H1 (cell line): ENCODE results near the gene RPS3. TPM values are rescaled to one million over a fixed set of nuclear protein-coding genes. Genes with fewer than 3 reads are reported as not detected.

Source experiments
- CTCF ChIA-PET: fragments of 300-600 bp; sonication (Branson Sonifier 250); formaldehyde crosslinking; loops from one replicate; lab custom pipeline; 2021; ENCODE audit not compliant: partially characterized antibody; lab: Charles Lee
- POLR2A ChIA-PET: fragments of 300-600 bp; sonication (Branson Sonifier 250); formaldehyde crosslinking; loops from one replicate; lab custom pipeline; 2021; ENCODE audit warnings: inconsistent platforms; ENCODE audit not compliant: partially characterized antibody; lab: Charles Lee
- DNase-seq, 2 experiments: peaks; one replicate each; pipeline versions ENCODE4 v3.0.0 to v3.0.0-alpha.2; 2010 to 2022; ENCODE audit warnings: low spot score in 2 of 2, low read depth in 1 of 2, mixed read lengths in 1 of 2
- FAIRE-seq: peaks from 2 replicates; lab custom pipeline; 2011; peaks lifted over from hg19 to GRCh38; lab: Jason Lieb, UNC
- H2AFZ ChIP-seq: 2 replicates; pipeline ENCODE4 v1.8.1; 2012; ENCODE audit warnings: low read length, inconsistent platforms
- H2AK5ac ChIP-seq: 2 replicates; pipeline ENCODE4 v1.6.1; 2013; ENCODE audit warnings: low read depth, low read length
- H2BK120ac ChIP-seq: replicated peaks from 2 replicates; pipeline ENCODE3; 2013; ENCODE audit warnings: low read depth, low read length, inconsistent platforms
- H2BK12ac ChIP-seq: 2 replicates; pipeline ENCODE4 v1.6.1; 2013; ENCODE audit warnings: low read depth, low read length
- H2BK15ac ChIP-seq: 2 replicates; pipeline ENCODE4 v1.6.1; 2013; ENCODE audit warnings: low read length
- H2BK20ac ChIP-seq: 2 replicates; pipeline ENCODE4 v1.6.1; 2013; ENCODE audit warnings: low read length
- H2BK5ac ChIP-seq: 2 replicates; pipeline ENCODE4 v1.6.1; 2013; ENCODE audit warnings: low read depth, low read length
- H3K14ac ChIP-seq: 2 replicates; pipeline ENCODE4 v1.6.1; 2013; ENCODE audit warnings: inconsistent platforms; ENCODE audit not compliant: insufficient read length
- H3K18ac ChIP-seq: 2 replicates; pipeline ENCODE4 v1.6.1; 2013; ENCODE audit warnings: low read length; ENCODE audit errors: extremely low read depth
- H3K23ac ChIP-seq: 2 replicates; pipeline ENCODE4 v1.6.1; 2013; ENCODE audit warnings: inconsistent platforms; ENCODE audit not compliant: insufficient read length
- H3K23me2 ChIP-seq: 2 replicates; pipeline ENCODE4 v1.6.1; 2013; ENCODE audit warnings: low read depth, low read length
- H3K27ac ChIP-seq: 2 replicates; pipeline ENCODE4 v1.6.1; 2011; ENCODE audit warnings: low read depth, low read length, inconsistent platforms
- H3K27me3 ChIP-seq, 4 experiments: replicated peaks in 1 of 4; 1 replicate in 1 of 4; 2 replicates in 3 of 4; pipeline versions ENCODE4 v1.6.1 to v1.8.1; 2011 to 2013; ENCODE audit warnings: low read length in 3 of 4, mild to moderate bottlenecking in 3 of 4, inconsistent platforms in 2 of 4, mixed read lengths in 2 of 4, moderate library complexity in 1 of 4; ENCODE audit not compliant: control insufficient read depth in 3 of 4, insufficient read depth in 3 of 4; ENCODE audit errors: extremely low read depth in 1 of 4
- H3K36me3 ChIP-seq, 4 experiments: 2 replicates each; pipeline versions ENCODE4 v1.6.1 to v1.8.1; 2011 to 2013; ENCODE audit warnings: mild to moderate bottlenecking in 4 of 4, low read length in 3 of 4, moderate library complexity in 2 of 4, control low read depth in 1 of 4, inconsistent platforms in 1 of 4; ENCODE audit not compliant: insufficient read depth in 4 of 4, control insufficient read depth in 2 of 4
- H3K4ac ChIP-seq: replicated peaks from 2 replicates; pipeline ENCODE3; 2013; ENCODE audit warnings: low read length, low read depth, mixed read lengths, inconsistent platforms; ENCODE audit not compliant: insufficient read length
- H3K4me1 ChIP-seq, 4 experiments: replicated peaks in 1 of 4; 1 replicate in 1 of 4; 2 replicates in 3 of 4; pipeline versions ENCODE4 v1.6.1 to v1.8.1; 2011 to 2013; ENCODE audit warnings: low read length in 3 of 4, inconsistent platforms in 2 of 4, mixed read lengths in 1 of 4; ENCODE audit not compliant: insufficient read depth in 4 of 4, control insufficient read depth in 3 of 4
- H3K4me2 ChIP-seq, 2 experiments: 2 replicates each; pipeline versions ENCODE4 v1.6.1 to v1.8.1; 2011 to 2013; ENCODE audit warnings: low read depth in 2 of 2, low read length in 2 of 2, control low read depth in 1 of 2, inconsistent platforms in 1 of 2, mild to moderate bottlenecking in 1 of 2; ENCODE audit not compliant: insufficient read depth in 1 of 2
- H3K4me3 ChIP-seq, 4 experiments: fragments of 200-600, 300-600 bp in 1 of 4; sonication (generic), shearing (Covaris generic), sonication (Bioruptor Twin) in 1 of 4; 2 replicates each; pipeline versions ENCODE4 v1.5.1 to v1.8.1; 2011 to 2016; ENCODE audit warnings: low read length in 4 of 4, low read depth in 3 of 4, control low read depth in 2 of 4, inconsistent platforms in 2 of 4, mild to moderate bottlenecking in 2 of 4, mixed read lengths in 1 of 4, moderate library complexity in 1 of 4; ENCODE audit not compliant: insufficient read depth in 2 of 4; ENCODE audit errors: extremely low read depth in 1 of 4
- H3K56ac ChIP-seq: replicated peaks from 2 replicates; pipeline ENCODE3; 2013; ENCODE audit warnings: low read depth, mild to moderate bottlenecking, mixed read lengths, low read length, inconsistent platforms; ENCODE audit not compliant: insufficient read length
- H3K79me1 ChIP-seq: 2 replicates; pipeline ENCODE4 v1.6.1; 2013; ENCODE audit warnings: low read depth, low read length, control low read depth
- H3K79me2 ChIP-seq, 2 experiments: 2 replicates each; pipeline versions ENCODE4 v1.6.1 to v1.8.1; 2012 to 2013; ENCODE audit warnings: low read length in 2 of 2, mild to moderate bottlenecking in 2 of 2, inconsistent platforms in 1 of 2; ENCODE audit not compliant: insufficient read depth in 2 of 2, control insufficient read depth in 1 of 2
- H3K9ac ChIP-seq, 4 experiments: replicated peaks in 1 of 4; 1 replicate in 1 of 4; 2 replicates in 3 of 4; pipeline versions ENCODE4 v1.6.1 to v1.8.1; 2011 to 2013; ENCODE audit warnings: low read depth in 3 of 4, low read length in 3 of 4, control low read depth in 2 of 4, mild to moderate bottlenecking in 2 of 4, moderate library complexity in 2 of 4, inconsistent platforms in 1 of 4; ENCODE audit errors: extremely low read depth in 1 of 4
- H3K9me3 ChIP-seq, 2 experiments: 2 replicates each; pipeline versions ENCODE4 v1.6.1 to v1.8.1; 2012 to 2013; ENCODE audit warnings: mild to moderate bottlenecking in 2 of 2, moderate library complexity in 2 of 2, control low read depth in 1 of 2, inconsistent platforms in 1 of 2, low read depth in 1 of 2, low read length in 1 of 2, mixed read lengths in 1 of 2; ENCODE audit not compliant: insufficient read depth in 2 of 2
- H4K20me1 ChIP-seq, 2 experiments: replicated peaks in 1 of 2; 2 replicates each; pipeline versions ENCODE3 to v1.8.1; 2011 to 2013; ENCODE audit warnings: inconsistent platforms in 2 of 2, low read length in 2 of 2, mild to moderate bottlenecking in 1 of 2; ENCODE audit not compliant: insufficient read depth in 2 of 2, control insufficient read depth in 1 of 2
- H4K5ac ChIP-seq: 2 replicates; pipeline ENCODE4 v1.6.1; 2013; ENCODE audit warnings: low read length, low read depth, mixed read lengths, inconsistent platforms; ENCODE audit not compliant: insufficient read length
- H4K8ac ChIP-seq: 2 replicates; pipeline ENCODE4 v1.8.0; 2013; ENCODE audit warnings: mild to moderate bottlenecking, moderate library complexity, low read length, inconsistent platforms; ENCODE audit not compliant: insufficient read depth; ENCODE audit errors: extremely low read depth
- H4K91ac ChIP-seq: replicated peaks from 2 replicates; pipeline ENCODE3; 2013; ENCODE audit warnings: low read length, mixed read lengths, inconsistent platforms; ENCODE audit not compliant: insufficient read length
- BRCA1 ChIP-seq: IDR thresholded peaks from 2 replicates; pipeline ENCODE4 v1.6.1; 2012; ENCODE audit warnings: low read depth, low read length, improper control_type of control experiment
- EGR1 ChIP-seq: IDR thresholded peaks from 2 replicates; pipeline ENCODE4 v1.6.1; 2011; ENCODE audit warnings: low read depth, low read length, borderline replicate concordance
- EZH2 ChIP-seq: fragments of 200-600 bp; sonication (generic); IDR thresholded peaks from 2 replicates; pipeline ENCODE4 v1.7.1; 2012; ENCODE audit warnings: low read depth, mild to moderate bottlenecking, moderate library complexity, low read length, inconsistent platforms; ENCODE audit not compliant: severe bottlenecking
- KDM4A ChIP-seq: IDR thresholded peaks from one replicate; pipeline ENCODE4 v1.7.1; 2012; ENCODE audit warnings: low read depth, mild to moderate bottlenecking, moderate library complexity, low read length, inconsistent platforms; ENCODE audit not compliant: severe bottlenecking
- KDM5A ChIP-seq: fragments of 200-600 bp; IDR thresholded peaks from 2 replicates; pipeline ENCODE4 v1.7.1; 2012; ENCODE audit warnings: mild to moderate bottlenecking, low read length, inconsistent platforms, mixed read lengths
- POLR2AphosphoS5 ChIP-seq: IDR thresholded peaks from 2 replicates; pipeline ENCODE4 v1.6.1; 2011; ENCODE audit warnings: low read depth, low read length
- RXRA ChIP-seq: IDR thresholded peaks from 2 replicates; pipeline ENCODE4 v1.6.1; 2011; ENCODE audit warnings: low read depth, mild to moderate bottlenecking, low read length, moderate library complexity; ENCODE audit not compliant: insufficient read depth
- TCF12 ChIP-seq: IDR thresholded peaks from 2 replicates; pipeline ENCODE4 v1.6.1; 2011; ENCODE audit warnings: low read depth, mild to moderate bottlenecking, low read length
- WGBS, 2 experiments: shearing (Covaris generic) in 1 of 2; methylation state at CpG; one replicate each; pipeline versions ENCODE4 v1.1.6 to v1.1.7; 2013 to 2015; ENCODE audit warnings: low lambda C conversion rate in 2 of 2, mixed read lengths in 2 of 2, inconsistent platforms in 1 of 2, low coverage in 1 of 2, missing lambda C conversion rate in 1 of 2; ENCODE audit not compliant: insufficient replicate concordance in 2 of 2, insufficient coverage in 1 of 2, insufficient read length in 1 of 2; ENCODE audit errors: extremely low coverage in 1 of 2, missing lambda C conversion rate in 1 of 2; 5-methylcytosine and 5-hydroxymethylcytosine counted together
- polyA plus RNA-seq, 7 experiments: library from polyadenylated mRNA; depleted of rRNA in 3 of 7; stranded (reverse) in 5 of 7; unstranded in 2 of 7; fragments of >200 nt in 5 of 7; fragments of 200-250 nt in 2 of 7; gene quantifications; 1 replicate in 5 of 7; 2 replicates in 1 of 7; 4 replicates in 1 of 7; pipeline versions ENCODE4 v1.2.1 to v1.2.3, GENCODE V29; 2011 to 2013; ENCODE audit warnings: missing spikeins in 2 of 7, mixed read lengths in 2 of 7
- total RNA-seq: library from RNA; stranded (reverse); fragmentation: NEBNext Ultra II Directional; extraction: Animal tissue kit (Norgen Biotek cat#: 25700); gene quantifications from 2 replicates; pipeline ENCODE4 v1.2.1, GENCODE V29; 2021

RPS3 gene
- total and polyA plus RNA-seq, 2 of the 8 experiments (the other 6 are each of a cell fraction or from before 2014, with no cell fraction given): 3,813 to 4,194 TPM

DNA sequence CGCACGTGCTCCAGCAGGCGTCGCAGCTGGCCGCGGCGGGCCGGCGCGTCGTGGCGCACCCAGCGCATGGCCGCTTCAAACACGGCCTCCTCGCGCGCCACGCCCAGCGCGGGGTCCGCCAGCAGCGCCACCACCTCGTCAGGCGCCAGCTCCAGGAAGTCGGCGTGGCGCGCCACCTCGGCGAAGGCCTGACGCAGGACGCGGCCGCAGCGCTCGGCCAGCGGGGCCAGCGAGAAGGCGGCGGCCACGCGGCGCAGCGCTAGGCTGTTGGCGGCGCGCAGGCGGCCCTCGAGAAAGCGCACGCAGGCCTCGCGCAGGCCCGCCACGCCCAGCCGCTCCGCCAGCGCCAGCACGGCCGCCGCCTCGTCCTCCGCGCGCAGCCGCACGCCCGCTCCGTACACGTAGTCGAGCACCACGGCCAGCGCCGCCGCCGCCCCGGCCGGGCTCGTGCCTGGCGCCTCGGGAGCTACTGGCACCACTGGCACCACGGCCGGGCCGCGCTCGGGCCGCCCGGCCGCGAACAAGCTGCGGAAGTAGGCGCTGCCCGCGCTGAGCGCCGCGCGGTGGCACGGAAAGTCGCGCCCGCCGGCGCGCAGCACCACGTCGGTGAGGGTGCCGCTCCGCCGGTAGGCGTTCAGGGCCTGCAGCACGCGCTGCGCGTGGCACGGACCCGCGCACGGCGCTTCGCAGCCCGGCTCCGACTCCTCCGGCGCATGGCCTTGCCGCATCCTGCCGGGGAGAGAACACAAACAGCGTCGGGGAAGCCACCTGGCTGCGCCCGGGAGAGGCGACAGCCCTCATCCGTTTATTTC is 30.8 kb downstream of the RPS3 start:
- 4% methylated on average over 117 of the region's 134 CpGs; no CpG with 5 or more reads in 1 of the 2 experiments for WGBS, 2 experiments
- Histone ChIP-seq H4K8ac (peak overlapping the region; percentile 60; the same call in 1 of the 2 replicates), H2BK5ac (no peak overlapping the region), H4K5ac (no peak overlapping the region), H3K56ac (no peak overlapping the region), H2AFZ (peak overlapping the region; percentile 27), H3K9ac (no peak overlapping the region), H3K9me3 (peaks cover 9 to 19% of the 10 kb centered on the region in 2 experiments; a peak in 3 of 4 replicates), H3K18ac (peak overlapping the region; percentile 83; the same call in 1 of the 2 replicates), H2BK15ac (no peak overlapping the region), H3K79me2 (no peaks in the 10 kb centered on the region), H3K4me3 (peak overlapping the region; percentile 0 to 53 (median 23); a peak in 7 of 8 replicates), H3K27ac (no peak overlapping the region), H2BK120ac (no peak overlapping the region), H3K14ac (no peak overlapping the region), H4K91ac (no peak overlapping the region), H3K79me1 (no peaks in the 10 kb centered on the region), H2BK12ac (no peak overlapping the region), H3K4me2 (peak overlapping the region; percentile 48 to 60), H3K27me3 (peaks cover 47 to 73% (median 62%) of the 10 kb centered on the region in 4 experiments), H4K20me1 (peaks cover 4 to 5% of the 10 kb centered on the region in 2 experiments), H2AK5ac (no peak overlapping the region), H3K23ac (no peak overlapping the region), H3K23me2 (peaks cover 8% of the 10 kb centered on the region; the same call in 1 of the 2 replicates), H2BK20ac (no peak overlapping the region), H3K4ac (no peak overlapping the region), H3K36me3 (peaks cover 0 to 17% (median 0%) of the 10 kb centered on the region in 4 experiments; a peak in 3 of 8 replicates), H3K4me1 (peaks cover 0 to 23% (median 15%) of the 10 kb centered on the region in 4 experiments; a peak in 6 of 7 replicates)
- FAIRE-seq (no peak), DNase-seq (peak in 1 of 2 experiments; percentile 68)
- CTCF ChIA-PET: interaction anchor here (0.7 to 18.5 kb wide), 10 partner anchors 13 to 129 kb away, joined by 3 to 201 read pairs (median 4); partner anchors contain the start of gene GDPD5
- POLR2A ChIA-PET: interaction anchor here (0.6 to 27.9 kb wide), 7 partner anchors 9 to 168 kb away, joined by 3 to 570 read pairs (median 3); partner anchors contain the start of genes GDPD5 and RPS3
- TF ChIP-seq RXRA (no peak), EZH2 (peak; percentile 89), EGR1 (no peak), KDM5A (no peak), BRCA1 (no peak), TCF12 (0 out of 2 replicates have a peak, but pooled peaks have one; percentile 37), POLR2AphosphoS5 (no peak), KDM4A (peak; percentile 67)
